A549 (cell line): ENCODE results near the gene ROPN1L. TPM values are rescaled to one million over a fixed set of nuclear protein-coding genes. Genes with fewer than 3 reads are reported as not detected.
A peak's percentile ranks its signal among the peaks of the same experiment; 100 is the strongest.

Experiments used
- ATAC-seq, 2 experiments: fragments of 200-7000 bp in 1 of 2; fragments of >200 bp in 1 of 2; cut with Nextera tagmentation in 1 of 2; cut with Tn5 transposase in 1 of 2; 3 replicates each; pipeline versions ENCODE4 v1.8.0 to v1.9.1; 2018 to 2020; ENCODE audit warnings: mild to moderate bottlenecking in 1 of 2, moderate library complexity in 1 of 2
- CTCF ChIA-PET: fragments of 300-600 bp; sonication (Branson Sonifier 250); formaldehyde crosslinking; extraction: SDS; loops from one replicate; lab custom pipeline; 2021; ENCODE audit warnings: antibody characterized with exemption, inconsistent platforms; lab: Yijun Ruan, JAX
- POLR2A ChIA-PET: fragments of 350-600 bp; formaldehyde crosslinking; extraction: SDS; loops from one replicate; lab custom pipeline; 2021; ENCODE audit warnings: antibody characterized with exemption, inconsistent platforms; lab: Yijun Ruan, JAX
- DNase-seq, 2 experiments: peaks; one replicate each; pipeline versions ENCODE4 v3.0.0 to v3.0.0-alpha.2; 2011 to 2016; ENCODE audit warnings: low read depth in 1 of 2, low spot score in 1 of 2
- FAIRE-seq: peaks from 2 replicates; lab custom pipeline; 2011; peaks lifted over from hg19 to GRCh38; lab: Jason Lieb, UNC
- H3K27ac ChIP-seq, 2 experiments: fragments of >200 bp; sonication (Bioruptor Twin); formaldehyde crosslinking; 3 replicates each; pipeline ENCODE4 v1.5.1; 2016 to 2017
- H3K4me1 ChIP-seq: fragments of >200 bp; sonication (Bioruptor Twin); formaldehyde crosslinking; 3 replicates; pipeline ENCODE4 v1.6.1; 2016
- H3K4me2 ChIP-seq: fragments of >200 bp; sonication (Bioruptor Twin); formaldehyde crosslinking; 3 replicates; pipeline ENCODE4 v1.6.1; 2016
- H3K4me3 ChIP-seq: fragments of >200 bp; sonication (Bioruptor Twin); formaldehyde crosslinking; 3 replicates; pipeline ENCODE4 v1.5.1; 2016
- H3K9me3 ChIP-seq: fragments of >200 bp; sonication (Bioruptor Twin); formaldehyde crosslinking; 3 replicates; pipeline ENCODE4 v1.6.1; 2016
- CBX8 ChIP-seq: fragments of 200-600 bp; sonication (generic); IDR thresholded peaks from 2 replicates; pipeline ENCODE4 v1.6.1; 2016
- CEBPB ChIP-seq, 2 experiments: fragments of >200 bp in 1 of 2; sonication (Bioruptor Twin) in 1 of 2; formaldehyde crosslinking in 1 of 2; IDR thresholded peaks; 2 replicates each; pipeline ENCODE4 v1.6.1; 2012 to 2016
- CTCF ChIP-seq: fragments of >200 bp; sonication (Bioruptor Twin); formaldehyde crosslinking; IDR thresholded peaks from 3 replicates; pipeline ENCODE4 v1.5.1; 2016
- EHF ChIP-seq: fragments of 250-450 bp; sonication (Bioruptor Pico); IDR thresholded peaks from 2 replicates; pipeline ENCODE4 v1.5.0; 2020; ENCODE audit warnings: mild to moderate bottlenecking
- ESRRA ChIP-seq: fragments of 150-350 bp; IDR thresholded peaks from 2 replicates; pipeline ENCODE4 v1.6.1; 2014; ENCODE audit warnings: mild to moderate bottlenecking, low read length, borderline replicate concordance
- GATA3 ChIP-seq: IDR thresholded peaks from 2 replicates; pipeline ENCODE4 v1.6.1; 2012; ENCODE audit warnings: borderline replicate concordance
- HEYL ChIP-seq: fragments of 250-450 bp; sonication (Bioruptor Pico); IDR thresholded peaks from 2 replicates; pipeline ENCODE4 v1.8.0; 2021; ENCODE audit warnings: mild to moderate bottlenecking, moderate library complexity
- HOXB5 ChIP-seq: fragments of 250-450 bp; sonication (Bioruptor Pico); IDR thresholded peaks from 2 replicates; pipeline ENCODE4 v1.5.0; 2020; ENCODE audit warnings: mild to moderate bottlenecking, moderate library complexity
- JUNB ChIP-seq: fragments of >200 bp; sonication (Bioruptor Twin); formaldehyde crosslinking; IDR thresholded peaks from 2 replicates; pipeline ENCODE4 v1.6.1; 2016
- KDM1A ChIP-seq: fragments of 200-600 bp; sonication (generic); IDR thresholded peaks from 2 replicates; pipeline ENCODE4 v1.6.1; 2016; ENCODE audit warnings: low read depth, mild to moderate bottlenecking
- MAFK ChIP-seq: fragments of 450-650 bp; IDR thresholded peaks from 2 replicates; pipeline ENCODE4 v1.6.1; 2014; ENCODE audit not compliant: partially characterized antibody
- MAZ ChIP-seq: fragments of 150-350 bp; IDR thresholded peaks from 2 replicates; pipeline ENCODE4 v1.6.1; 2014; ENCODE audit warnings: antibody characterized with exemption, low read depth, low read length, borderline replicate concordance
- NR3C1 ChIP-seq: fragments of >200 bp; sonication (Bioruptor Twin); formaldehyde crosslinking; IDR thresholded peaks from 3 replicates; pipeline ENCODE4 v1.6.1; 2017
- PBX3 ChIP-seq: IDR thresholded peaks from 2 replicates; pipeline ENCODE4 v1.6.1; 2012
- RAD21 ChIP-seq, 2 experiments: fragments of >200 bp in 1 of 2; sonication (Bioruptor Twin) in 1 of 2; formaldehyde crosslinking in 1 of 2; IDR thresholded peaks in 1 of 2; conservative IDR thresholded peaks in 1 of 2; 2 replicates in 1 of 2; 3 replicates in 1 of 2; pipeline ENCODE4 v1.6.1; 2012 to 2018; ENCODE audit warnings: inconsistent platforms in 1 of 2
- SMC3 ChIP-seq: fragments of >200 bp; sonication (Bioruptor Twin); formaldehyde crosslinking; IDR thresholded peaks from 3 replicates; pipeline ENCODE4 v1.6.1; 2018; ENCODE audit warnings: inconsistent platforms
- SREBF2 ChIP-seq: fragments of 450-650 bp; IDR thresholded peaks from 2 replicates; pipeline ENCODE4 v1.6.1; 2014; ENCODE audit warnings: mild to moderate bottlenecking, moderate library complexity
- WGBS: methylation state at CpG from one replicate; pipeline ENCODE4 v1.1.6; 2017; ENCODE audit errors: missing lambda C conversion rate; 5-methylcytosine and 5-hydroxymethylcytosine counted together
- polyA plus RNA-seq, 4 experiments: library from polyadenylated mRNA; depleted of rRNA in 3 of 4; stranded (reverse); fragments of >200 nt; fragmentation: RNase III in 1 of 4; extraction: RNeasy Plus Mini Kit Qiagen cat#74134 plus additional on column Dnase treatment in 1 of 4; gene quantifications; 2 replicates in 3 of 4; 3 replicates in 1 of 4; pipeline ENCODE4 v1.2.3, GENCODE V29; 2011 to 2017
- TF ChIP-seq, protein P1 (sequence below): fragments of >200 bp; sonication (Bioruptor Twin); formaldehyde crosslinking; IDR thresholded peaks from 3 replicates; pipeline ENCODE4 v1.6.1; 2016
- TF ChIP-seq, protein P2 (sequence below): fragments of 150-350 bp; IDR thresholded peaks from 2 replicates; pipeline ENCODE4 v1.6.1; 2014; ENCODE audit warnings: low read depth, mild to moderate bottlenecking, low read length

The ROPN1L gene
- polyA plus RNA-seq, 2 of the 4 experiments (the other 2 are of a cell fraction), result 0.83 to 1.4 TPM

DNA sequence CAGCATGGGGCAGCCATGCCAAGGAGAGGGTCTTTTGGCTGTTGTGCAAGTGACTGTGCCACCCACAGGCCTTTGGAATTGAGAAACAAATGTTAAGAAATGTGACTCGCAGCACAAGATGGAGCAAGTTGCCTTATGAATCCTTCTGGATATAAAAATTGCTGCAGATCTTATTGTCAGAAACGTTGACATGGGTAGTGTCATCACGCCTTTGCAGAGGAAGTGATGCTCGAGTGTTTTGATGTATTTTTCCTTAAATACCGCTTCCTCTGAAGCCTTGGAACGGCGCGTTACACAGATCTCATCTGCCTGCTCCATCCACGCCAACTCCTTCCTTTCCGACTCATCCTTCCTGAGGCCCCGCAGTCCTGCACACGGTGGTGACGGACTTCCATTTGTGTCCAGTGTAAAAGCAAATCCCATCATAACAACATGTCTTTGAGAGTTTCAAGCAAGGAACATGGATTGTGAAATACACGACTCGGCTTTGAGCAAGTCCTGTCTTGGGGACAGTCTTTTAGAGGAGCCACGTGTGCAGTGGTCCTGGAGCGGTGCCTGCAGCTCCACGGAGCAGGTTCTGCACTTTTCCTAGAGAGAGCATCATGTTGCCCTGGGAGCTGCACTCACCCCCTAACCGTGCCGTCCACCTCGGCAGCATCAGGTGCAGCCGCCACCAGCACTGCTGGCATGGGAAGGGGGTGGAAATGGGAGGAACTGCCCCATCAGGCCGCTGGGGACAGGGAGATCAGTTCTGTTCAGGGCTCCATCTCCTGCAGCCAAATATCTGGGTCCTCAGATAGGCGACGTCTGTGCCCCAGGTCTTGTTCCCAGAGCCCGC is 15.1 kb downstream of the ROPN1L start:
- Histone ChIP-seq H3K9me3 (no peaks in the 10 kb centered on the region), H3K4me2 (peak overlapping the region; percentile 77), H3K4me3 (no peak overlapping the region), H3K27ac (peak overlapping the region; percentile 76 to 84), H3K4me1 (peaks cover 80% of the 10 kb centered on the region)
- ChIA-PET POLR2A (interaction anchor here (1.2 kb wide), 1 partner anchor 95 kb away, joined by 4 read pairs; no protein-coding TSS in a partner anchor), CTCF (interaction anchor here (0.6 to 19.4 kb wide), 8 partner anchors 9 to 162 kb away, joined by 3 to 479 read pairs (median 3); partner anchors contain the start of gene ANKRD33B)
- 77% methylated on average over 25 of the region's 26 CpGs for WGBS
- ATAC-seq, result no peak
- FAIRE-seq, result no peak
- DNase-seq, result no peak
- TF ChIP-seq CEBPB (IDR thresholded peaks at IDR 0.05) (0 out of 4 replicates have a peak, but pooled peaks of 1 of the 2 experiments have one; percentile 11), CBX8 (no peak), MAFK (peak; percentile 20)

DNA sequence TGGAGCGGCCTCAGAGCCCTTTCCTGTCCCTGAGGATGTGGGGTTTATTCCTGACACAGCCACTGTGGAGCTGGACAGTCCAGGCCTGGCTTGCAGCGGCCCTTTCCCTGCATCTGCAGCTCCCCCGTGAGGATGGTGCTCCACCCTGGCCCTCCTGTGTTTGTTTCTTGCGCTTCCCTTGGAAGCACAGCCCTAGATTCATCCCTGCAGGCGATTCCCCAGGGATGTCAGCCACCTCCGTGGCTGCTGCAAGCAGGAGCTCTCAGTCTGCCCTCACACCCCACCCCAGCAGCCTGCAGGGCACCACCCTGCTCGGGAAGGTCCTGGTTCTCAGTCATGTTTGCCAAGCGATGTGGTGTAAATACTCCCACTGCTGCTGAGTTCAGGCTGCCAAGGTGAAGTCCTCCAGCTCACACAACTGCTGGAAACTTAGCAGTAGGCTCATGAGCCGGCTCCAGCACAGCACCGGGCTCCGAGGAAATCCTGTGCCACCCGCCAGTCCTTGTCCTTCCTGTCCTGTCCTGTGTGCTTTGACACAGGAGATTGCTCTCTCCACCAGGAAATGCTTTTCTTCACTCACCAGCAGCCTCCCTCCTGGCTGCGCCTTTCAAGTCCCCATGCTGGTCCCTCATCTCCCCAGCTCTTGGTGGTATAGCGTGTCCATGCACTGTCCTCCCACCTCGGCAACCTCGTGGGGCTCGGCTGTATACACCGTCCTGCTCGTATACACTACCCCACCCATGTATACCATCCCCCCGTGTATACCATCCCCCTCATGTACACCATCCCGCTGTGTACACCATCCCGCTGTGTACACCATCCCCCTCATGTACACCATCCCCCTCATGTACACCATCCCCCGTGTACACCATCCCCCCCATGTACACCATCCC is 16.2 kb downstream of the ROPN1L start:
- TF ChIP-seq PBX3, result peak; percentile 38; the same call in 1 of the 2 replicates
- TF ChIP-seq CTCF, result peak; percentile 19; the same call in 1 of the 3 replicates
- peak; percentile 18; the same call in 1 of the 2 replicates for TF ChIP-seq GATA3
- no peak for TF ChIP-seq HEYL (CRISPR knock-in tag)
- TF ChIP-seq, protein P1, sequence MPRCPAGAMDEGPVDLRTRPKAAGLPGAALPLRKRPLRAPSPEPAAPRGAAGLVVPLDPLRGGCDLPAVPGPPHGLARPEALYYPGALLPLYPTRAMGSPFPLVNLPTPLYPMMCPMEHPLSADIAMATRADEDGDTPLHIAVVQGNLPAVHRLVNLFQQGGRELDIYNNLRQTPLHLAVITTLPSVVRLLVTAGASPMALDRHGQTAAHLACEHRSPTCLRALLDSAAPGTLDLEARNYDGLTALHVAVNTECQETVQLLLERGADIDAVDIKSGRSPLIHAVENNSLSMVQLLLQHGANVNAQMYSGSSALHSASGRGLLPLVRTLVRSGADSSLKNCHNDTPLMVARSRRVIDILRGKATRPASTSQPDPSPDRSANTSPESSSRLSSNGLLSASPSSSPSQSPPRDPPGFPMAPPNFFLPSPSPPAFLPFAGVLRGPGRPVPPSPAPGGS, result no peak
- no peak for TF ChIP-seq MAZ
- TF ChIP-seq KDM1A, result peak; percentile 75; the same call in 1 of the 2 replicates
- TF ChIP-seq SREBF2, result no peak
- TF ChIP-seq HOXB5 (CRISPR knock-in tag), result no peak
- TF ChIP-seq JUNB, result no peak
- no peak for TF ChIP-seq NR3C1
- no peak for TF ChIP-seq ESRRA
- no peak for TF ChIP-seq MAFK
- TF ChIP-seq, protein P2, sequence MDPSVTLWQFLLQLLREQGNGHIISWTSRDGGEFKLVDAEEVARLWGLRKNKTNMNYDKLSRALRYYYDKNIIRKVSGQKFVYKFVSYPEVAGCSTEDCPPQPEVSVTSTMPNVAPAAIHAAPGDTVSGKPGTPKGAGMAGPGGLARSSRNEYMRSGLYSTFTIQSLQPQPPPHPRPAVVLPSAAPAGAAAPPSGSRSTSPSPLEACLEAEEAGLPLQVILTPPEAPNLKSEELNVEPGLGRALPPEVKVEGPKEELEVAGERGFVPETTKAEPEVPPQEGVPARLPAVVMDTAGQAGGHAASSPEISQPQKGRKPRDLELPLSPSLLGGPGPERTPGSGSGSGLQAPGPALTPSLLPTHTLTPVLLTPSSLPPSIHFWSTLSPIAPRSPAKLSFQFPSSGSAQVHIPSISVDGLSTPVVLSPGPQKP, result no peak
- TF ChIP-seq EHF (CRISPR knock-in tag), result peak; percentile 66; the same call in 1 of the 2 replicates
- peak; percentile 38; a peak in 3 of 5 replicates for TF ChIP-seq RAD21 (conservative IDR thresholded peaks at IDR 0.05 in 1 of 2, IDR thresholded peaks at IDR 0.05 in 1 of 2)
- TF ChIP-seq SMC3, result peak; percentile 41
- FAIRE-seq, result no peak
- ChIA-PET POLR2A (interaction anchor here (1.0 to 1.2 kb wide), 2 partner anchors 94 to 169 kb away, joined by 4 to 5 read pairs; no protein-coding TSS in a partner anchor), CTCF (interaction anchor here (0.6 to 19.4 kb wide), 11 partner anchors 8 to 406 kb away, joined by 3 to 479 read pairs (median 3); partner anchors contain the start of gene ANKRD33B)
- peak; percentile 58 to 66 for ATAC-seq
- peaks cover 86% of the 10 kb centered on the region for H3K4me1 ChIP-seq
- no peaks in the 10 kb centered on the region for H3K9me3 ChIP-seq
- peak in 1 of 2 experiments; percentile 84 for DNase-seq
- peak overlapping the region; percentile 76 to 84 for H3K27ac ChIP-seq
- peak overlapping the region; percentile 77 for H3K4me2 ChIP-seq
- WGBS, result 47% methylated on average over 16 of the region's 23 CpGs
- 0 out of 3 replicates have a peak overlapping the region, but pooled peaks have one; percentile 7 for H3K4me3 ChIP-seq
